Stimulated activated naive CD8-positive, alpha-beta T cell treated with anti-CD3 and anti-CD28 coated beads, Interleukin-15, amount 100 ng/mL, for 72 hours (primary cell): ENCODE data around the gene USH1C.
A peak's percentile ranks its signal among the peaks of the same experiment; 100 is the strongest.

Experiments
- ATAC-seq: fragments of 150-1000 bp; cut with Tn5 transposase; 2 replicates; pipeline ENCODE4 v1.10.0; 2021; ENCODE audit warnings: mild to moderate bottlenecking, moderate library complexity
- DNase-seq, 2 donors: peaks; one replicate each; pipeline ENCODE4 v3.0.0; 2021 to 2022
- H3K27ac Mint-ChIP-seq, 2 donors: one replicate each; pipeline ENCODE4 v1.8.0; 2022; ENCODE audit warnings: mild to moderate bottlenecking in 2 of 2, mixed read lengths in 2 of 2, moderate library complexity in 2 of 2
- H3K27me3 Mint-ChIP-seq: one replicate; pipeline ENCODE4 v1.8.0; 2022; ENCODE audit warnings: mixed read lengths
- H3K4me1 Mint-ChIP-seq: one replicate; pipeline ENCODE4 v1.8.0; 2022; ENCODE audit warnings: mild to moderate bottlenecking, mixed read lengths
- H3K4me3 Mint-ChIP-seq, 2 donors: one replicate each; pipeline ENCODE4 v1.8.0; 2022; ENCODE audit warnings: mild to moderate bottlenecking in 2 of 2, mixed read lengths in 2 of 2, moderate library complexity in 1 of 2
- H3K9me3 Mint-ChIP-seq, 2 donors: one replicate each; pipeline ENCODE4 v1.8.0; 2022; ENCODE audit warnings: mixed read lengths in 2 of 2

The USH1C gene

GRCh38 chr11:17544181-17544622 is at the start of gene USH1C:
Gene USH1C (minus strand): TSS chr11:17544416. CDS start chr11:17544307, 109 bp downstream.
- ATAC-seq (peak; percentile 54), DNase-seq (peak; percentile 21 to 33)
- H3K27ac Mint-ChIP-seq: peak within 1 kb of the TSS in 1 of 2 donors; percentile 3
- no peaks in the 10 kb centered on the region for H3K9me3 Mint-ChIP-seq
- peak within 1 kb of the TSS; percentile 5 to 68 for H3K4me3 Mint-ChIP-seq
- H3K27me3 Mint-ChIP-seq: peaks cover 66% of the 10 kb centered on the region
- peaks cover 8% of the 10 kb centered on the region for H3K4me1 Mint-ChIP-seq

GRCh38 chr11:17593466-17594245 is 49.4 kb upstream of the USH1C start:
- H3K27ac Mint-ChIP-seq: no peak overlapping the region
- peaks cover 17% of the 10 kb centered on the region for H3K27me3 Mint-ChIP-seq
- DNase-seq (peak in 1 of 2 donors; percentile 4), ATAC-seq (no peak)
- no peaks in the 10 kb centered on the region for H3K4me1 Mint-ChIP-seq
- H3K4me3 Mint-ChIP-seq: no peak overlapping the region
- no peaks in the 10 kb centered on the region for H3K9me3 Mint-ChIP-seq

DNA sequence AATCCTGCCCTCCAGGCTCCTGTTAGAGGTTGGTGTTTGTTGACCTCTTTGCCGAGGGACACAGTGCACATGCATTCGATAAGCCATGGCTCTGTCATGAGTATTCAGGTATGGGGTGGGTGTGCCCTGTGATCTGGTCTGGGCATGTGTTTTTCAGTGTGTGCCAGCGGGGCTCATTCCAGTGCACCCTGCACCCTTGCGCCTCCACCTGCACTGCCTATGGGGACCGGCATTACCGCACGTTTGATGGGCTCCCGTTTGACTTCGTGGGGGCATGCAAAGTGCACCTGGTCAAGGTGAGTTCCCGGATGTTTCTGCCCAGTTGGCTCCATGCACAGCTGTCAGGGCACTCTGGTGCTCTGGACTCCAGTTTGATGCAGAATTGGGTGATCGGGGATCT is 47.1 kb upstream of the USH1C start:
- Mint-ChIP-seq H3K27ac (no peak overlapping the region), H3K27me3 (peaks cover 13% of the 10 kb centered on the region), H3K4me3 (no peak overlapping the region), H3K4me1 (no peaks in the 10 kb centered on the region), H3K9me3 (no peaks in the 10 kb centered on the region)
- DNase-seq (no peak), ATAC-seq (no peak)

GRCh38 chr11:17590463-17590862 is 46.2 kb upstream of the USH1C start:
- H3K4me3 Mint-ChIP-seq: no peak overlapping the region
- ATAC-seq: no peak
- H3K9me3 Mint-ChIP-seq: no peaks in the 10 kb centered on the region
- no peaks in the 10 kb centered on the region for H3K4me1 Mint-ChIP-seq
- H3K27ac Mint-ChIP-seq: no peak overlapping the region
- peaks cover 8% of the 10 kb centered on the region for H3K27me3 Mint-ChIP-seq
- DNase-seq: no peak

DNA sequence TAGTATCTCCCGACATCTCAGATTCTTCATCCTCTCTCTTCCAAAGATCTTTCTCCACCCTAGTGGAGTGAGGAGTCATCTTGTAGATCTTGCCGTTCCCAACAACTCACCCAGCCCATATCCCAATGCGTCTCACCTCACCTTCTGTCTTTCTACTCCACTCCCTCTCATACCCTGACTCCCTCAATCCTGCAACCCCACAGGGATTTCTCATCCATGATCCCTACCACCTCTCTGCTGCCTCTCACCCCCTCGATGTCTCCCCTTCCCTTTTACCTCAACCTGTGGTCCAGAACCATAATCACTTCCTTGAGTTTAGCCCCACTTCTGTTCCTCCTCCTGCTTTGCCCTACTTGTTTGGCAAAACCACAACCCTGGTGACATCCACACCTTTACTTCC is 44.5 kb upstream of the USH1C start:
- DNase-seq (no peak), ATAC-seq (no peak)
- Mint-ChIP-seq H3K9me3 (no peaks in the 10 kb centered on the region), H3K27me3 (no peaks in the 10 kb centered on the region), H3K27ac (no peak overlapping the region), H3K4me1 (no peaks in the 10 kb centered on the region), H3K4me3 (no peak overlapping the region)

DNA sequence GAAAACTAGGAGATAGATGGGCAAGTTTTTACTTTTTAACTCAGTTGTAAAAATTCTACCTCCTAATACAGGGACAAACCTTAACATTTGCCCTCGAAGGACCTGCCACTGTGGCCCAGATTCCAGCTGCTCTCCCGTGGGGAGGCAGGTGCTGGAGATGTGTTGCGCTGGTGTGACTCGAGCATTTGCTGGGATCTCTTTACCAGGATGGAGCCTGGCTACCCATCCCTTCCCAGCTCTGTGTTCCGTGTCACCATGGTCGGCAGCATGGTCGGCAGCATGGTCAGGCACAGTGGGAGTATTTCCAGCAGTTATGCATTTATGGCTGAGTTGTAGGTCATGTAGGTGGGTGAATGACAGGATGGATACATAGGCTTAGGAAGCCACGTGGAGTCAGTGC is 44.0 kb upstream of the USH1C start:
- no peaks in the 10 kb centered on the region for H3K9me3 Mint-ChIP-seq
- ATAC-seq: no peak
- no peaks in the 10 kb centered on the region for H3K4me1 Mint-ChIP-seq
- peak in 1 of 2 donors; percentile 2 for DNase-seq
- no peaks in the 10 kb centered on the region for H3K27me3 Mint-ChIP-seq
- no peak overlapping the region for H3K27ac Mint-ChIP-seq
- no peak overlapping the region for H3K4me3 Mint-ChIP-seq

GRCh38 chr11:17585911-17586695 is 41.9 kb upstream of the USH1C start:
- Mint-ChIP-seq H3K4me1 (no peaks in the 10 kb centered on the region), H3K4me3 (no peak overlapping the region), H3K9me3 (no peaks in the 10 kb centered on the region), H3K27ac (no peak overlapping the region), H3K27me3 (peaks cover 4% of the 10 kb centered on the region)
- DNase-seq: no peak
- no peak for ATAC-seq

DNA sequence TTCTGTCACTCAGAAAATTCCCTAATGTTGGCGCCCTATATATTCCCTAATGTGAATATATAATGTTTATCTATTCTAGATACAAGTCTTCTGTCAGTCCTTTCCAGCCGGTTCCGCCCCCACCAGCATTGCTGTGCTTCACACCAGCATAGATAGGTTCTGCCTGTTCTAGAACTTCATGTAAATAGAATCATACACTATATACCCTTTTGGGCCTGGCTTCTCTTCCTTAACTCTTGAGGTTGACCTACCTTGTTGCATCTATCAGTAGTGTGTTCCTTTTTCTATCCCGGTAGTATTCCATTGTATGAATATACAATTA is 37.5 kb upstream of the USH1C start:
- Mint-ChIP-seq H3K27ac (no peak overlapping the region), H3K4me1 (no peaks in the 10 kb centered on the region), H3K9me3 (no peaks in the 10 kb centered on the region), H3K4me3 (no peak overlapping the region), H3K27me3 (peaks cover 10% of the 10 kb centered on the region)
- no peak for ATAC-seq
- DNase-seq: no peak

DNA sequence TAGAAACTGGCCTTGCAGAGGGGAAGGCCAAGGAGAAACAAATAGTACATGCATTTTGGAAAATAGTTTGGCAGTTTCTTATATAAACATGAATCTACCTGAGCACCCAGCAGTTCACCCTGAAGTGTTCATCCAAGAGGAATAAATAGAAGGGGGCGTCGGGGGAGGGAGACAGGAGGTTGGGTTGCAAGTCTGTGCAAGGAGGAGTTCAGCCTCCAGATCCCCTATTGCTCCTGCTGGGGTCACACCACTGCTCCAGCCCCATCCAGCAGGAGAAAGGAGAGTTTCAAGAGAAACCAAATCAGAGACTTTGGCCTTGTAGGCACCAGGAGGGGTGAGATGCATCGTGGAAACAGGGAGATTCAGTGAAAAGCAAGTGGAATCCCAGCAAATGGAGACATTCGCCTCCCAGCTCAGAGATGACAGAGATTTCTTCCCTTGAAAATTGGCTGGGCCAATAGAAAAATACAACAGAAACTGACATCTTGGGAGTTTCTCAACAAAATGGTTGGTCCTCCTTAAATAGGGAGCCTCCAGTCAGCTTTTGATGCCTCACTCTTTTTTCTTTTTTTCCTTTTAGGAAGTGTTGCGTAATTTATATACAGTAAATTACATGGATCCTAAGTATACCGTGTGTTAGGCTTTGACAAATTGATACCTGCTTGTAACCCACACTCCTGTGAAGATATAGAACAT is 37.0 kb upstream of the USH1C start:
- ATAC-seq (no peak), DNase-seq (no peak)
- no peaks in the 10 kb centered on the region for H3K4me1 Mint-ChIP-seq

GRCh38 chr11:17580271-17580670 is 36.1 kb upstream of the USH1C start:
- H3K9me3 Mint-ChIP-seq: no peaks in the 10 kb centered on the region
- H3K27me3 Mint-ChIP-seq: peaks cover 10% of the 10 kb centered on the region
- ATAC-seq: no peak
- DNase-seq: peak in 1 of 2 donors; percentile 3
- no peaks in the 10 kb centered on the region for H3K4me1 Mint-ChIP-seq
- no peak overlapping the region for H3K4me3 Mint-ChIP-seq
- peak overlapping the region in 1 of 2 donors; percentile 22 for H3K27ac Mint-ChIP-seq

More for the DNA sequence above, 37.0 kb upstream of the USH1C start:
- Mint-ChIP-seq H3K27ac (no peak overlapping the region), H3K4me3 (no peak overlapping the region), H3K9me3 (no peaks in the 10 kb centered on the region), H3K27me3 (peaks cover 10% of the 10 kb centered on the region)

- peaks cover 10% of the 10 kb centered on the region for H3K27me3 Mint-ChIP-seq
- no peak overlapping the region for H3K4me3 Mint-ChIP-seq
- ATAC-seq (no peak), DNase-seq (peak in 1 of 2 donors; percentile 5)
- no peak overlapping the region for H3K27ac Mint-ChIP-seq
- no peaks in the 10 kb centered on the region for H3K4me1 Mint-ChIP-seq
- no peaks in the 10 kb centered on the region for H3K9me3 Mint-ChIP-seq
Observed at GRCh38 chr11:17579451-17579850, 35.2 kb upstream of the USH1C start.

- ATAC-seq: no peak
- Mint-ChIP-seq H3K4me1 (no peaks in the 10 kb centered on the region), H3K4me3 (no peak overlapping the region), H3K27me3 (peaks cover 10% of the 10 kb centered on the region), H3K9me3 (no peaks in the 10 kb centered on the region), H3K27ac (peak overlapping the region in 1 of 2 donors; percentile 71)
- no peak for DNase-seq
Observed at GRCh38 chr11:17578958-17579357, 34.7 kb upstream of the USH1C start.

DNA sequence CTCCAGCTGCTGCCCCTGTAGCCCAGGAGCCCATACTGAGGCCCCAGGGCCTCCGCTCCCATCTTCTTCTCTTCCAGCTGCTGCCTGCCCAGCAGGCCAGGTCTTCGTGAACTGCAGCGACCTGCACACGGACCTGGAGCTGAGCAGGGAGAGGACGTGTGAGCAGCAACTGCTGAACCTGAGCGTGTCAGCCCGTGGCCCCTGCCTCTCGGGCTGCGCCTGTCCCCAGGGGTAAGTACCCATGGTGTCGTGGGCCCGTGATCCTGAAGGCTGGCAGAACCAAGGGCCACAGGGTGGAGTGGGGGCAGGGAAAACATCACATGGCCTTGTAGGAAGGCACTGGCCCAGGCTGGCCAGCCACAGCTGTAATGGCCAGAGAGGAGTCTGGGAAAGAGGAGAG is 34.1 kb upstream of the USH1C start:
- no peak overlapping the region for H3K27ac Mint-ChIP-seq
- H3K27me3 Mint-ChIP-seq: peaks cover 10% of the 10 kb centered on the region
- H3K4me3 Mint-ChIP-seq: no peak overlapping the region
- ATAC-seq (peak; percentile 7), DNase-seq (peak in 1 of 2 donors; percentile 6)
- H3K9me3 Mint-ChIP-seq: no peaks in the 10 kb centered on the region
- no peaks in the 10 kb centered on the region for H3K4me1 Mint-ChIP-seq

GRCh38 chr11:17575431-17576425 is 31.5 kb upstream of the USH1C start:
- peak in 1 of 2 donors; percentile 5 for DNase-seq
- Mint-ChIP-seq H3K4me1 (no peaks in the 10 kb centered on the region), H3K27ac (no peak overlapping the region), H3K9me3 (no peaks in the 10 kb centered on the region), H3K4me3 (no peak overlapping the region), H3K27me3 (peaks cover 2% of the 10 kb centered on the region)
- no peak for ATAC-seq
